ENCODE data around the gene ICA1. TPM values are rescaled to one million over a fixed set of nuclear protein-coding genes. Genes with fewer than 3 reads are reported as not detected.
"Not testable (repeated sequence)": the region's sequence is repeated elsewhere in the genome, so short reads cannot be mapped to it uniquely, and the experiment has no call there.

Gene ICA1
- total and polyA plus RNA-seq, 2 of the 13 experiments (the other 11 are each of a cell fraction or from before 2014, with no cell fraction given) = 0.29 TPM; not detected in 1

- TF ChIP-seq, protein P1, sequence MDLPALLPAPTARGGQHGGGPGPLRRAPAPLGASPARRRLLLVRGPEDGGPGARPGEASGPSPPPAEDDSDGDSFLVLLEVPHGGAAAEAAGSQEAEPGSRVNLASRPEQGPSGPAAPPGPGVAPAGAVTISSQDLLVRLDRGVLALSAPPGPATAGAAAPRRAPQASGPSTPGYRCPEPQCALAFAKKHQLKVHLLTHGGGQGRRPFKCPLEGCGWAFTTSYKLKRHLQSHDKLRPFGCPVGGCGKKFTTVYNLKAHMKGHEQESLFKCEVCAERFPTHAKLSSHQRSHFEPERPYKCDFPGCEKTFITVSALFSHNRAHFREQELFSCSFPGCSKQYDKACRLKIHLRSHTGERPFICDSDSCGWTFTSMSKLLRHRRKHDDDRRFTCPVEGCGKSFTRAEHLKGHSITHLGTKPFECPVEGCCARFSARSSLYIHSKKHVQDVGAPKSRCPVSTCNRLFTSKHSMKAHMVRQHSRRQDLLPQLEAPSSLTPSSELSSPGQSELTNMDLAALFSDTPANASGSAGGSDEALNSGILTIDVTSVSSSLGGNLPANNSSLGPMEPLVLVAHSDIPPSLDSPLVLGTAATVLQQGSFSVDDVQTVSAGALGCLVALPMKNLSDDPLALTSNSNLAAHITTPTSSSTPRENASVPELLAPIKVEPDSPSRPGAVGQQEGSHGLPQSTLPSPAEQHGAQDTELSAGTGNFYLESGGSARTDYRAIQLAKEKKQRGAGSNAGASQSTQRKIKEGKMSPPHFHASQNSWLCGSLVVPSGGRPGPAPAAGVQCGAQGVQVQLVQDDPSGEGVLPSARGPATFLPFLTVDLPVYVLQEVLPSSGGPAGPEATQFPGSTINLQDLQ (CRISPR knock-in tag; IDR thresholded peaks at IDR 0.05) = no peak
- TF ChIP-seq ZNF292 (CRISPR knock-in tag; IDR thresholded peaks at IDR 0.05; ENCODE audit: borderline replicate concordance, low read depth) = no peak
- TF ChIP-seq ZBTB3 (CRISPR knock-in tag; IDR thresholded peaks at IDR 0.05; ENCODE audit: borderline replicate concordance, low read depth) = no peak
- no peak for TF ChIP-seq HIVEP1 (CRISPR knock-in tag; IDR thresholded peaks at IDR 0.05)
- no peak for TF ChIP-seq ZNF839 (CRISPR knock-in tag; IDR thresholded peaks at IDR 0.05; ENCODE audit: borderline replicate concordance)
Observed at GRCh38 chr7:8063706-8064297, 198.2 kb downstream of the ICA1 start (continued).

- not testable (repeated sequence) for H3K9me3 ChIP-seq (ENCODE audit: low read length); H3K4me3 ChIP-seq (replicated peaks in 1 of 3; ENCODE audit: insufficient read depth in 1 of 3, low read depth in 2 of 3, low read length in 3 of 3)
Observed at GRCh38 chr7:8063300-8063699, 198.7 kb downstream of the ICA1 start.

More at GRCh38 chr7:8063300-8063699, 198.7 kb downstream of the ICA1 start:
- ATAC-seq; in situ Hi-C loops (cut with HindIII; ENCODE audit: extremely low pct_ligation_motif_present, low pct_unique_long_range_greater_than_20kb); intact Hi-C loops (cut with micrococcal nuclease; ENCODE audit: unreplicated experiment); POLR2A ChIA-PET; DNase-seq (ENCODE audit: low spot score); H3K4me2 ChIP-seq (ENCODE audit: low read depth, low read length); BruUV-seq (replicated peaks); H3K4me1 ChIP-seq (ENCODE audit: insufficient read depth, low read length); H3K36me3 ChIP-seq (replicated peaks in 1 of 2; ENCODE audit: control insufficient read depth in 1 of 2, insufficient read depth in 2 of 2, low read length in 2 of 2); H3K79me2 ChIP-seq (ENCODE audit: insufficient read depth, low read length); H3K9ac ChIP-seq (ENCODE audit: insufficient read depth, low read depth, low read length); H3K27ac ChIP-seq (ENCODE audit: extremely low read length, insufficient read depth, low read length); FAIRE-seq; H2AFZ ChIP-seq (ENCODE audit: low read length); H3K27me3 ChIP-seq (ENCODE audit: control insufficient read depth in 1 of 2, insufficient read depth in 2 of 2, low read length in 2 of 2); CTCF ChIA-PET (ENCODE audit: low intra/inter-chr PET ratio, low total read pairs); H4K20me1 ChIP-seq (ENCODE audit: insufficient read depth, low read length): not testable (repeated sequence)
- WGBS (ENCODE audit: low lambda C conversion rate) = 93% methylated on average over 5 of the region's 5 CpGs

Small RNA genes within 50 kb of the gene (small RNA-seq; reads per million reads assigned to genes)
- gene AC007009.1 (ENCODE audit: insufficient read depth in 2 of 3, insufficient read length in 3 of 3, low read depth in 2 of 3, low replicate concordance in 1 of 3) = 0 reads per million in 3 experiments

Other genes with a start within 250 kb of the ICA1 start
- not detected in 2 replicates for gene NXPH1, start 171.4 kb upstream of the ICA1 start, total RNA-seq (2016; rRNA removed; fragmentation: Illumina TruSeq; extraction: Trizol)
- gene NXPH1, start 171.4 kb upstream of the ICA1 start, polyA plus RNA-seq (2011; rRNA removed) = not detected in 2 replicates